Activated CD8-positive, alpha-beta memory T cell treated with anti-CD3 and anti-CD28 coated beads, Interleukin-2, amount 10 ng/mL, durations not matched to agents 7 days and 5 days (primary cell): Measurements from ENCODE around the gene MICU1. TPM values are rescaled to one million over a fixed set of nuclear protein-coding genes. Genes with fewer than 3 reads are reported as not detected.
"Not testable (repeated sequence)": the region's sequence is repeated elsewhere in the genome, so short reads cannot be mapped to it uniquely, and the experiment has no call there.

Experiments
- ATAC-seq: fragments of 150-1000 bp; cut with Tn5 transposase; one replicate; pipeline ENCODE4 v1.10.0; 2021; ENCODE audit warnings: moderate library complexity
- CTCF ChIA-PET: fragments of 350-600 bp; sonication (Branson Sonifier 250); formaldehyde crosslinking; loops from one replicate; lab custom pipeline; 2021; ENCODE audit warnings: antibody characterized with exemption; lab: Charles Lee
- DNase-seq: peaks from one replicate; pipeline ENCODE4 v3.0.0-alpha.2; 2020
- H3K27ac Mint-ChIP-seq: one replicate; pipeline ENCODE4 v1.8.0; 2021; ENCODE audit warnings: mild to moderate bottlenecking, mixed read lengths
- H3K27me3 Mint-ChIP-seq: one replicate; pipeline ENCODE4 v1.8.0; 2021; ENCODE audit warnings: mixed read lengths
- H3K36me3 Mint-ChIP-seq: one replicate; pipeline ENCODE4 v1.8.0; 2021; ENCODE audit warnings: mild to moderate bottlenecking, mixed read lengths
- H3K4me1 Mint-ChIP-seq: one replicate; pipeline ENCODE4 v1.8.0; 2021; ENCODE audit warnings: mixed read lengths
- H3K4me3 Mint-ChIP-seq: one replicate; pipeline ENCODE4 v1.8.0; 2021; ENCODE audit warnings: mild to moderate bottlenecking, moderate library complexity, mixed read lengths
- H3K9me3 Mint-ChIP-seq: one replicate; pipeline ENCODE4 v1.8.0; 2022; ENCODE audit warnings: low read depth, mixed read lengths
- total RNA-seq, 2 experiments: library from RNA; stranded (reverse); gene quantifications; one replicate each; pipeline ENCODE4 v1.2.3, GENCODE V29; 2021

Gene MICU1
- total RNA-seq, 2 experiments from 2014 or later = 25.9 to 27.2 TPM

- Mint-ChIP-seq H3K4me1 (no peaks in the 10 kb centered on the region), H3K36me3 (peaks cover 9% of the 10 kb centered on the region), H3K27me3 (no peaks in the 10 kb centered on the region), H3K9me3 (no peaks in the 10 kb centered on the region), H3K27ac (no peak overlapping the region), H3K4me3 (no peak overlapping the region)
- no peak for ATAC-seq
- CTCF ChIA-PET = no interaction called here
- no peak for DNase-seq
Observed at GRCh38 chr10:72426986-72427385, 198.9 kb downstream of the MICU1 start.

GRCh38 chr10:72425133-72425532 is 200.7 kb downstream of the MICU1 start:
- ATAC-seq = no peak
- no peak overlapping the region for H3K27ac Mint-ChIP-seq
- H3K36me3 Mint-ChIP-seq = peaks cover 22% of the 10 kb centered on the region
- CTCF ChIA-PET = interaction anchor here (0.6 kb wide), 1 partner anchor 30 kb away, joined by 3 read pairs; no protein-coding TSS in a partner anchor
- DNase-seq = no peak
- H3K9me3 Mint-ChIP-seq = no peaks in the 10 kb centered on the region
- H3K4me3 Mint-ChIP-seq = no peak overlapping the region
- no peaks in the 10 kb centered on the region for H3K4me1 Mint-ChIP-seq
- H3K27me3 Mint-ChIP-seq = no peaks in the 10 kb centered on the region

- H3K36me3 Mint-ChIP-seq = peaks cover 25% of the 10 kb centered on the region
Observed at GRCh38 chr10:72424561-72424960, 201.3 kb downstream of the MICU1 start.

GRCh38 chr10:72423426-72423825 is 202.5 kb downstream of the MICU1 start:
- no peak overlapping the region for H3K4me3 Mint-ChIP-seq
- ATAC-seq (no peak), DNase-seq (no peak)
- H3K36me3 Mint-ChIP-seq = peaks cover 25% of the 10 kb centered on the region
- CTCF ChIA-PET = no interaction called here
- H3K9me3 Mint-ChIP-seq = no peaks in the 10 kb centered on the region
- H3K27ac Mint-ChIP-seq = no peak overlapping the region
- H3K27me3 Mint-ChIP-seq = no peaks in the 10 kb centered on the region
- no peaks in the 10 kb centered on the region for H3K4me1 Mint-ChIP-seq

More at GRCh38 chr10:72424561-72424960, 201.3 kb downstream of the MICU1 start:
- DNase-seq = no peak
- ATAC-seq = no peak
- Mint-ChIP-seq H3K4me1 (no peaks in the 10 kb centered on the region), H3K27me3 (no peaks in the 10 kb centered on the region), H3K9me3 (no peaks in the 10 kb centered on the region), H3K27ac (no peak overlapping the region), H3K4me3 (no peak overlapping the region)
- CTCF ChIA-PET = no interaction called here

GRCh38 chr10:72421885-72422540 is 203.9 kb downstream of the MICU1 start:
- DNase-seq = no peak
- Mint-ChIP-seq H3K4me1 (no peaks in the 10 kb centered on the region), H3K9me3 (no peaks in the 10 kb centered on the region), H3K4me3 (no peak overlapping the region), H3K27me3 (no peaks in the 10 kb centered on the region), H3K36me3 (peaks cover 25% of the 10 kb centered on the region), H3K27ac (no peak overlapping the region)
- CTCF ChIA-PET = interaction anchor here (0.9 kb wide), 1 partner anchor 143 kb away, joined by 3 read pairs; no protein-coding TSS in a partner anchor
- no peak for ATAC-seq

- Mint-ChIP-seq H3K4me1 (no peaks in the 10 kb centered on the region), H3K27ac (no peak overlapping the region), H3K4me3 (no peak overlapping the region), H3K36me3 (peaks cover 27% of the 10 kb centered on the region), H3K9me3 (no peaks in the 10 kb centered on the region), H3K27me3 (no peaks in the 10 kb centered on the region)
- CTCF ChIA-PET = no interaction called here
- DNase-seq (no peak), ATAC-seq (no peak)
Observed at GRCh38 chr10:72419241-72419640, 206.6 kb downstream of the MICU1 start.

GRCh38 chr10:72418679-72419078 is 207.2 kb downstream of the MICU1 start:
- CTCF ChIA-PET = no interaction called here
- H3K27me3 Mint-ChIP-seq = no peaks in the 10 kb centered on the region

GRCh38 chr10:72417971-72418370 is 207.9 kb downstream of the MICU1 start:
- Mint-ChIP-seq H3K4me1 (no peaks in the 10 kb centered on the region), H3K4me3 (no peak overlapping the region), H3K36me3 (peaks cover 27% of the 10 kb centered on the region), H3K9me3 (no peaks in the 10 kb centered on the region), H3K27ac (no peak overlapping the region), H3K27me3 (no peaks in the 10 kb centered on the region)
- CTCF ChIA-PET = no interaction called here
- ATAC-seq (no peak), DNase-seq (no peak)

More at GRCh38 chr10:72418679-72419078, 207.2 kb downstream of the MICU1 start:
- no peak for DNase-seq
- no peak for ATAC-seq
- Mint-ChIP-seq H3K4me3 (no peak overlapping the region), H3K9me3 (no peaks in the 10 kb centered on the region), H3K36me3 (peaks cover 29% of the 10 kb centered on the region), H3K4me1 (no peaks in the 10 kb centered on the region), H3K27ac (no peak overlapping the region)

- ATAC-seq (no peak), DNase-seq (no peak)
- H3K27me3 Mint-ChIP-seq = no peaks in the 10 kb centered on the region
- peaks cover 20% of the 10 kb centered on the region for H3K36me3 Mint-ChIP-seq
- no peak overlapping the region for H3K27ac Mint-ChIP-seq
- H3K4me1 Mint-ChIP-seq = no peaks in the 10 kb centered on the region
- H3K9me3 Mint-ChIP-seq = no peaks in the 10 kb centered on the region
- H3K4me3 Mint-ChIP-seq = no peak overlapping the region
- CTCF ChIA-PET = no interaction called here
Observed at GRCh38 chr10:72416661-72417060, 209.2 kb downstream of the MICU1 start.

- ATAC-seq (no peak), DNase-seq (no peak)
- Mint-ChIP-seq H3K36me3 (peaks cover 7% of the 10 kb centered on the region), H3K4me3 (no peak overlapping the region), H3K9me3 (no peaks in the 10 kb centered on the region), H3K27me3 (no peaks in the 10 kb centered on the region), H3K4me1 (no peaks in the 10 kb centered on the region), H3K27ac (no peak overlapping the region)
- CTCF ChIA-PET = interaction anchor here (1.3 kb wide), 1 partner anchor 50 kb away, joined by 3 read pairs; no protein-coding TSS in a partner anchor
Observed at GRCh38 chr10:72414642-72415041, 211.2 kb downstream of the MICU1 start.

GRCh38 chr10:72409167-72409566 is 216.7 kb downstream of the MICU1 start:
- H3K4me3 Mint-ChIP-seq = no peak overlapping the region
- CTCF ChIA-PET = no interaction called here
- DNase-seq (no peak), ATAC-seq (no peak)
- peaks cover 5% of the 10 kb centered on the region for H3K36me3 Mint-ChIP-seq
- no peaks in the 10 kb centered on the region for H3K27me3 Mint-ChIP-seq
- H3K9me3 Mint-ChIP-seq = no peaks in the 10 kb centered on the region
- H3K27ac Mint-ChIP-seq = no peak overlapping the region
- H3K4me1 Mint-ChIP-seq = no peaks in the 10 kb centered on the region

GRCh38 chr10:72407927-72408600 is 217.8 kb downstream of the MICU1 start:
- ATAC-seq (no peak), DNase-seq (no peak)
- H3K27ac Mint-ChIP-seq = no peak overlapping the region
- CTCF ChIA-PET = interaction anchor here (0.6 kb wide), 1 partner anchor 21 kb away, joined by 3 read pairs; no protein-coding TSS in a partner anchor
- H3K36me3 Mint-ChIP-seq = peaks cover 3% of the 10 kb centered on the region
- H3K9me3 Mint-ChIP-seq = no peaks in the 10 kb centered on the region
- no peaks in the 10 kb centered on the region for H3K4me1 Mint-ChIP-seq
- H3K4me3 Mint-ChIP-seq = no peak overlapping the region
- H3K27me3 Mint-ChIP-seq = no peaks in the 10 kb centered on the region

- Mint-ChIP-seq H3K27me3 (no peaks in the 10 kb centered on the region), H3K9me3 (no peaks in the 10 kb centered on the region), H3K4me1 (no peaks in the 10 kb centered on the region), H3K27ac (no peak overlapping the region), H3K4me3 (no peak overlapping the region), H3K36me3 (peaks cover 4% of the 10 kb centered on the region)
- ATAC-seq (no peak), DNase-seq (no peak)
- CTCF ChIA-PET = no interaction called here
Observed at GRCh38 chr10:72407471-72407870, 218.4 kb downstream of the MICU1 start.

- H3K27ac Mint-ChIP-seq, ATAC-seq, CTCF ChIA-PET, H3K27me3 Mint-ChIP-seq, DNase-seq, H3K9me3 Mint-ChIP-seq, H3K4me3 Mint-ChIP-seq, H3K4me1 Mint-ChIP-seq, H3K36me3 Mint-ChIP-seq: not testable (repeated sequence)
Observed at GRCh38 chr10:72395581-72395980, 230.3 kb downstream of the MICU1 start.
